NCI-H2171 treated with DMSO at 0.1 percent for 48 hours (cell line): Measurements from ENCODE around the gene ZBTB48.

ENCODE experiments used
- DNase-seq: peaks from one replicate; lab custom pipeline; 2025; lab: John Stamatoyannopoulos, UW

The ZBTB48 gene

GRCh38 chr1:6612641-6613360 is 33.0 kb downstream of the ZBTB48 start:
- peak; percentile 61 for DNase-seq

GRCh38 chr1:6613361-6614018 is 33.7 kb downstream of the ZBTB48 start, which contains the start of gene PHF13:
TSS of gene PHF13 (plus strand) at chr1:6613731. CDS start at chr1:6614067, 336 bp downstream.
- peak; percentile 98 for DNase-seq

GRCh38 chr1:6614019-6614928 is 34.5 kb downstream of the ZBTB48 start:
- DNase-seq, result no peak

GRCh38 chr1:6614929-6615785 is 35.4 kb downstream of the ZBTB48 start:
- no peak for DNase-seq

GRCh38 chr1:6619045-6619444 is 39.3 kb downstream of the ZBTB48 start:
- no peak for DNase-seq

- DNase-seq, result no peak
These were observed 41.9 kb downstream of the ZBTB48 start for GRCh38 chr1:6621429-6622391.

- DNase-seq, result no peak
These were observed 42.8 kb downstream of the ZBTB48 start for GRCh38 chr1:6622396-6623152.

- DNase-seq, result no peak
These were observed 43.6 kb downstream of the ZBTB48 start for GRCh38 chr1:6623269-6623965.

GRCh38 chr1:6624710-6625583 is 45.2 kb downstream of the ZBTB48 start, which contains the start of gene THAP3:
TSS of gene THAP3 (plus strand) at chr1:6624868. CDS start at chr1:6625219, 351 bp downstream.
- DNase-seq, result peak; percentile 76

GRCh38 chr1:6625584-6626149 is 45.9 kb downstream of the ZBTB48 start:
- no peak for DNase-seq

GRCh38 chr1:6627031-6627430 is 47.2 kb downstream of the ZBTB48 start:
- DNase-seq, result no peak

- DNase-seq, result no peak
These were observed 48.2 kb downstream of the ZBTB48 start for GRCh38 chr1:6627841-6628545.

- DNase-seq, result no peak
These were observed 49.2 kb downstream of the ZBTB48 start for GRCh38 chr1:6628971-6629479.

- no peak for DNase-seq
These were observed 50.2 kb downstream of the ZBTB48 start for GRCh38 chr1:6630027-6630426.

GRCh38 chr1:6631058-6631457 is 51.3 kb downstream of the ZBTB48 start:
- no peak for DNase-seq
